ENCODE measurements around the gene DUSP18.
"Not testable (repeated sequence)": the region's sequence is repeated elsewhere in the genome, so short reads cannot be mapped to it uniquely, and the experiment has no call there.

The DUSP18 gene

DNA sequence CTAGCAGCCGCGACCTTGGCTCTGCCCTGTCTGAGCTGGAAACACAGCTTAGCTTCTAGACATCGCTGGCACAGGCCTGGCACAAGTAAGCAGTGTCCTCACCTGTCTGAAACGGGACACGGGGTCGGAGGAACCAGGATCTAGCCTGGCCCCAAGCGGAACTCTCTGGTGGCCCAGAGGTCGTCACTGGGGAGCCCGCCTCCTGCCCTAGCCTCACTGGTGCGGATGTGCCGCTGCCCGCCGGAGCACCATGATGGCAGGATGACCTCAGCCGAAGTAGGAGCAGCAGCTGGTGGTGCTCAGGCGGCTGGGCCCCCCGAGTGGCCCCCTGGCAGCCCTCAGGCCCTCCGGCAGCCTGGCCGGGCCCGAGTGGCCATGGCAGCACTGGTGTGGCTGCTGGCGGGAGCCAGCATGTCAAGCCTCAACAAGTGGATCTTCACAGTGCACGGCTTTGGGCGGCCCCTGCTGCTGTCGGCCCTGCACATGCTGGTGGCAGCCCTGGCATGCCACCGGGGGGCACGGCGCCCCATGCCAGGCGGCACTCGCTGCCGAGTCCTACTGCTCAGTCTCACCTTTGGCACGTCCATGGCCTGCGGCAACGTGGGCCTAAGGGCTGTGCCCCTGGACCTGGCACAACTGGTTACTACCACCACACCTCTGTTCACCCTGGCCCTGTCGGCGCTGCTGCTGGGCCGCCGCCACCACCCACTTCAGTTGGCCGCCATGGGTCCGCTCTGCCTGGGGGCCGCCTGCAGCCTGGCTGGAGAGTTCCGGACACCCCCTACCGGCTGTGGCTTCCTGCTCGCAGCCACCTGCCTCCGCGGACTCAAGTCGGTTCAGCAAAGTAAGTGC, 31.2 kb downstream of the DUSP18 start:
- DNase-seq: peak; percentile 13

DNA sequence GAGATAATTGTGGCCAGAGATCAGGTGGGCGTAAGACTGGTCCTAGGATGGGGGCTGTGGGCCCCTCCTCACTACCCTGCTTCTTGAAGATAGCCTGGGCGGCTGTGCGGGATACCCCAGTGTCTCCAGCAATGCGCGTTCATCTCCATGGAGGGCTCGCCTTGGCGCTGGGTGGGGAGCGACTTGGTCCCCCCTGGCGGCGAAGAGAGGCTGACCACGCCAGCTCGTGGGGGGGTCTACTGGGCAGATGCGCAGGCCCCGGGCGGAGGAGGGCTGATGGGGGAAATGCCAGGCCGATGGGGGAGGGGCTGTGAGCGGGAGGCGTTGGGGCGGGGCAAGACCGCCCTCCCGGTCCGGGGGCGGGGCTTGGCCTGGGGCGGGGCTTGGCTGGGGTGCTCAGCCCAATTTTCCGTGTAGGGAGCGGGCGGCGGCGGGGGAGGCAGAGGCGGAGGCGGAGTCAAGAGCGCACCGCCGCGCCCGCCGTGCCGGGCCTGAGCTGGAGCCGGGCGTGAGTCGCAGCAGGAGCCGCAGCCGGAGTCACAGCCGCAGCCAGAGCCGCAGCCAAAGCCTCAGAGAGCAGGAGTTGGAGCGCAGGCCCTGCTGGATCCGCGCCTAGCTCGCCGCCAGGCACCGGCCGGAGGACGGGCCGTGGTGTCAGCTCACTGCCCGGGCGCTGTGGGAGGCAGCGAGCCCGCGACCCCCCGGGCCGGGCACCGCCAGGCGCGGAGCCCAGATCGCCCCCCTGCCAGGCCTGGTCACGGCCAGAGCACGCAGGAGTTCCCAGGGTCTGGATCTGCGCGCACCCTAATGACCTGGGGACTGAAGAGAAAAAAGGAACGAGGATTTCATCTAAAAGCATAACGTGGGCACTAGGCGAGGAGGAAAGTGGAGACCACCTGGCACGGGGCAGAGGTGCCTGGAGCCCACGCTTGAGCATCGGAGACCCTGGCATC, 32.1 kb downstream of the DUSP18 start, which contains the start of gene SLC35E4:
Gene SLC35E4 (plus strand): TSS at position 509 of the 953 bp plus-strand sequence. CDS start 670 bp downstream, outside the sequence.
- peak; percentile 94 for DNase-seq

DNA sequence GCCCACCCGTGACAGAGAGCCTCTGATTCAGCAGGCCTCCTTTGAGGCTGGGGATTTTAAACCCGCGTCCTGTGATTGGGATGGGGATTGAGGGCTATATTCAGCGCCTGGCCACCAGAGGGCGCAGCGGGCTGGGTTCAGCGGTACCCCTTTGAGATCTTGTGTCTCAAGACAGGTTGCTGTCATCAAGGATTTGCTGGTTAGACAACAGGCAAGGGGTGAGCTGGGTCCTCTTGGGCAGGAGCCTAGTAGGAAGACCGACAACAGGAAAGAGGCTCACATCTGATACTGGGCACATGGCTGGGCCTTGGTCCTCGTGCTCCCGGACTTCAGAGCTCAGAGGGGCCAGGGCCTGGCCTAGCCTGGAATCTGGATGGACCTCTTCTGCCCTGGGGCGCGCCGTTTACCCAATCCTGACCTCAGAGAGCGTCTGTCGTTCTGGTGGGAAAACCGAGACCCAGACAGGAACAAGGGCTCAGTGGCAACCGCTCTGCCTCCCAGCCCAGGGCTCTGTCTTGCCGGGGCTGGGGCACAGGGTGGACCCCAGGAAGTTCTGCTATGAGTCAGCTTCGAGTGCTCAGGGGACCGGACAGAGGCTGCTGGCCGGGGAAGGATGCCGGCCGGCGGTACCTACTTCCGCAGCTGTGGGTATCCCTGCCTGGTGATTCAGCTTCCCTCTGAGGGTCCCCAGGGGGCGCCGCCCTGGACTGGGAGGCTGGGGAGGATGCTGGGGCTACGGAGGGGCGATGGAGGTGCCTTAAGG, 33.0 kb downstream of the DUSP18 start:
- DNase-seq: peak; percentile 87

DNA sequence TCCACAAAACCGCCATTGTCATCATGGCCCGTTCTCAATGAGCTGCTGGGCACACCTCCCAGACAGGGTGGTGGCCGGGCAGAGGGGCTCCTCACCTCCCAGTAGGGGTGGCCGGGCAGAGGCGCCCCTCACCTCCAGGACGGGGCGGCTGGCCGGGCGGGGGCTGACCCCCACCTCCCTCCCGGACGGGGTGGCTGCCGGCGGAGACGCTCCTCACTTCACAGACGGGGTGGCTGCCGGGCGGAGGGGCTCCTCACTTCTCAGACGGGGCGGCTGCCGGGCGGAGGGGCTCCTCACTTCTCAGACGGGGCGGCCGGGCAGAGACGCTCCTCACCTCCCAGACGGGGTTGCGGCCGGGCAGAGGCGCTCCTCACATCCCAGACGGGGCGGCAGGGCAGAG, 36.2 kb downstream of the DUSP18 start:
- not testable (repeated sequence) for DNase-seq

DNA sequence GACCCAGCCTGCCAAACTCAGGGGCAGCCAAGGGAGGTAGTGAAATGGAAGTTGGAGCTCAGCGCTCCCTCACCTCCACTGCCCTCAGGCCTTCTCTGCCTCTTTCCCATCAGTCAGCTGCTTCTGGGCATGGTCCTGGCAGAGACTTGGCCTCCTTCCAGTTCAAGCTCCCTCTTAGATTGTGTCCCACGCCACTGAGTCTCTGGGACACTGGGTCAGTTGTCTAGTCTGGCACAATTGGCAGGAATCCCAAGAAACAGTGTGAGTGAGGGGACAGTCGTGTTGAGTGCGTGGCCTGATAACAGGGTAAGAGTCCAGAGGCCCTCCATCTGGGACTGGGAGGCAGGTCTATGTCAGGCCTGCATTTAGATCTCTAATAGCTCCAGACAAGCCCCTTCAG, 39.2 kb downstream of the DUSP18 start:
- DNase-seq: no peak

DNA sequence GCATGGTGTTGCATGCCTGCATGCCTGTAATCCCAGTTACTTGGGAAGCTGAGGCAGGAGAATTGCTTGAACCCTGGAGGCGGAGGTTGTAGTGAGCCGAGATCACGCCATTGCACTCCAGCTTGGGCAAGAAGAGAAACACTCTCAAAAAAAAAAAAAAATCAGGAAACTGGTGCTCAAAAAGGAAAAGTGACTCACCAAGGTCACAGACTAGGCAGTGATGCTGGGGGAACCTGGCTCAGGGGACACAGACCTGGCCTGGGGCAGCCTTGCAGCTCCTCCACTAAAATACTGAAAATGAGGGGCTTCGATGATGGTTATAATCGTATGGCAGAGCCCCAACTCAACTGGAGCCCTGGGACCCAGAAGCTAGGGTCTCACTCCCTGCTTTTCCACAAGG, 40.2 kb downstream of the DUSP18 start:
- DNase-seq: no peak

DNA sequence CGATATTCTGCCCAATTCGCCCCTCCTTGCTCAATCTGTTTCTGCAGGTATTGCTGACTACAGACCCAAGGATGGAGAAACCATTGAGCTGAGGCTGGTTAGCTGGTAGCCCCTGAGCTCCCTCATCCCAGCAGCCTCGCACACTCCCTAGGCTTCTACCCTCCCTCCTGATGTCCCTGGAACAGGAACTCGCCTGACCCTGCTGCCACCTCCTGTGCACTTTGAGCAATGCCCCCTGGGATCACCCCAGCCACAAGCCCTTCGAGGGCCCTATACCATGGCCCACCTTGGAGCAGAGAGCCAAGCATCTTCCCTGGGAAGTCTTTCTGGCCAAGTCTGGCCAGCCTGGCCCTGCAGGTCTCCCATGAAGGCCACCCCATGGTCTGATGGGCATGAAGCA, 41.3 kb downstream of the DUSP18 start:
- DNase-seq: no peak

DNA sequence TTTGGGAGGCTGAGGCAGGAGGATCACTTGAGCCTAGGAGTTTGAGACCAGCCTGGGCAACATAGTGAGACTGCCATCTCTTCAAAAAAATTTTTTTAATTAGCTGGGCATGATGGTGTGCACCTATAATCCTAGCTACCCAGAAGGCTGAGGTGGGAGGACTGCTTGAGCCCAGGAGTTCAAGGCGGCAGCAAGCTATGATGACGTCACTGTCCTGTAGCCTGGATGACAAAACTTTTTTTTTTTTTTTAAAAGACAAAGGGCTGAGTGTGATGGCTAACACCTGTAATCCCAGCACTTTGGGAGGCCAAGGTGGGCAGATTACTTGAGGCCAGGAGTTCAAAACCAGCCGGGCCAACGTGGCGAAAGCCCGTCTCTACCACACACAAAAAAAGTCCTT, 47.8 kb downstream of the DUSP18 start:
- DNase-seq: not testable (repeated sequence)

DNA sequence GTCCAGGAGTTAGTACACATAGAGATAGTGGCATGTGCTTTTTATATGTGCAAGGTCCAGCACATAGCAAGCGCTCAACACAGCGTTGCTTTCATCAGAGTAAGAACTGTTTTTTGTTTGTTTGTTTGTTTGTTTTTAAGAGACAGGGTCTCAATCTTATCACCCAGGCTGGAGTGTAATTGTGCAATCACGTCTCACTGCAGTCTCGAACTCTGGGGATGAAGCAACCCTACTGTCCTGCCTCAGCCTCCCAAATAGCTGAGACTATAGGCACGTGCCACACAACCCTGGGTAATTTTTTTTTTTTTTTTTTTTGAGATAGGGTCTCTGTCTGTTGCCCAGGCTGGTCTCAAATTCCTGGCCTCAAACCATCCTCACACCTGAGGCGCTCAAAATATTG, 49.9 kb downstream of the DUSP18 start:
- no peak for DNase-seq

DNA sequence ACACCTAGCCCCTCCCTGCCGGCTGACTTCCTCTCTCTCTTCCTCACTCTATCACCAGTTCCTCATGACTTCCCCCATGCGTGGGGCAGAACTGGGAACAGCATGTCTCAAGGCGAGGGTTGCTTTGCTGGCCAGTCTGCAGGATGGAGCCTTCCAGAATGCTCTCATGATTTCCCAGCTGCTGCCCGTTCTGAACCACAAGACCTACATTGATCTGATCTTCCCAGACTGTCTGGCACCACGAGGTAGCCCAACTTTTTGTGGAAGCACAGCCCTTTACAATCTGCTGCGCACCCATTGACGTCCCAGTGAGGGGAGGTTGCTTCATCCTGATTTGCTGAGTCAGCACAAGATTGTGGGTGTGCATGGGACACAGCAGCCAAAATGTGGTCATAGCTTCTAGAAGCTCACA, 52.1 kb downstream of the DUSP18 start:
- no peak for DNase-seq

DNA sequence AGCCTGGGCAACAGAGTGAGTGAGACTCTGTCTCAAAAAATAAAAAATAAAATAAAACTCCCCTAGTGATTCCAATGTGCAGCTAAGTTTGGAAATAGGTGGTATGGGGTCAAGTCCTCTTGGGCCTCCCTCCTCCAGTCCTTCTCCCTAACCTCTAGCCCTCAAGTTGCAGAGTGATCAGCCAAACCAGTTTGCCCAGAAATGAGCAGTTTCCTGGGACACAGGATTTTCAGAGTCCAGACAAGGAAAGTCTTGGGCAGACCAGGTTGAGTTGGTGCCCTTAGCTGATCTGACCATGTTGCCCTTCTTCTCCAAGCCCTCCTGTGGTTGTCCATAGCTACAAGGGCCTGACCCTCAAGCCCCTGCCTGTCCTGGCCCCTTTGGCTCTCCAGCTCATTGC, 52.8 kb downstream of the DUSP18 start:
- DNase-seq: no peak

DNA sequence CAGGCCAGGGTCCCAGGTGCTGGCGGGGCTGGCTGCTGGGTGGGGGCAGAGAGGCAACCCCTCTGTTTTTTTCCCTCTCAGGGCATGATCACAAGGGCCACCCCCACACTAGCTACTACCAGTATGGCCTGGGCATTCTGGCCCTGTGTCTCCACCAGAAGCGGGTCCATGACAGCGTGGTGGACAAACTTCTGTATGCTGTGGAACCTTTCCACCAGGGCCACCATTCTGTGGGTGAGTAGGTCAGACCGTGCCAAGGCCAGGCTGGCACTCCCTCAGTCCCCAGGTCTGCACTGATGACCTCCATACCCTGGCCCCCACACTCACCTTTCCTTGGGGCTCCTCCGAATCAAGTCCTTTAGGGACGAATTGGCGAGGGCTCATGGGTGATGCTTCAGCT, 53.4 kb downstream of the DUSP18 start:
- no peak for DNase-seq

DNA sequence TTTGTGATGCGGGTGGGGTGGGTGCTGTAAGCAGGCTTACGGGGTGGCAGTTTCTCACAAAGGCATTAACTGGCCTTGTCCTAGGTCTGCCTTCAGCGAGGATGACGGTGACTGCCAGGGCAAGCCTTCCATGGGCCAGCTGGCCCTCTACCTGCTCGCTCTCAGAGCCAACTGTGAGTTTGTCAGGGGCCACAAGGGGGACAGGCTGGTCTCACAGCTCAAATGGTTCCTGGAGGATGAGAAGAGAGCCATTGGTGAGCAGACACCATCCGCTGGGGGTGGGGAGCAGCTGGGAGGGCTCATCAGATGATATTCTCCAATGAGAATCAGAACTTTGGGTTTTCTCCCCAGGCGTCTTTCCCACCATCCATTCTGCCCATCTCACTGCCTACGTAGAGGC, 54.9 kb downstream of the DUSP18 start:
- DNase-seq: no peak
